Esophagus muscularis mucosa (tissue), 4 donors: ENCODE data around the gene OR9Q2. TPM values are rescaled to one million over a fixed set of nuclear protein-coding genes. Genes with fewer than 3 reads are reported as not detected.

Source experiments
- DNase-seq: peaks from one replicate; pipeline ENCODE4 v3.0.0-alpha.2; 2017; ENCODE audit errors: extremely low spot score
- H3K27ac ChIP-seq, 4 donors: fragments of 200-600 bp; sonication (generic); replicated peaks in 1 of 4; 1 replicate in 3 of 4; 2 replicates in 1 of 4; pipeline ENCODE4 v1.5.1; 2016 to 2019; ENCODE audit warnings: mild to moderate bottlenecking in 1 of 4
- H3K27me3 ChIP-seq, 4 donors: fragments of 200-600 bp; sonication (generic); one replicate each; pipeline versions ENCODE4 v1.5.1 to v1.6.0; 2016 to 2019
- H3K36me3 ChIP-seq, 4 donors: fragments of 200-600 bp; sonication (generic); one replicate each; pipeline ENCODE4 v1.5.1; 2016 to 2019
- H3K4me1 ChIP-seq, 4 donors: fragments of 200-600 bp; sonication (generic); one replicate each; pipeline ENCODE4 v1.5.1; 2016 to 2019
- H3K4me3 ChIP-seq, 4 donors: fragments of 200-600 bp; sonication (generic); 1 replicate in 2 of 4; 2 replicates in 2 of 4; pipeline ENCODE4 v1.5.1; 2016 to 2019; ENCODE audit warnings: mild to moderate bottlenecking in 4 of 4, moderate library complexity in 1 of 4
- H3K9me3 ChIP-seq, 4 donors: fragments of 200-600 bp; sonication (generic); 1 replicate in 3 of 4; 2 replicates in 1 of 4; pipeline ENCODE4 v1.5.1; 2016 to 2019
- EP300 ChIP-seq: sonication (generic); formaldehyde crosslinking; IDR thresholded peaks from one replicate; pipeline ENCODE4 v1.6.1; 2017; ENCODE audit warnings: antibody characterized with exemption
- POLR2A ChIP-seq: fragments of 450-650 bp; IDR thresholded peaks from one replicate; pipeline ENCODE4 v1.6.1; 2017; ENCODE audit warnings: antibody characterized with exemption, moderate library complexity, mild to moderate bottlenecking, low read depth
- POLR2AphosphoS5 ChIP-seq, 2 donors: sonication (generic); formaldehyde crosslinking; IDR thresholded peaks; one replicate each; pipeline ENCODE4 v1.6.1; 2017; ENCODE audit warnings: antibody characterized with exemption in 2 of 2
- whole genome bisulfite sequencing: methylation state at CpG from one replicate; pipeline ENCODE4 v1.1.5; 2018; 5-methylcytosine and 5-hydroxymethylcytosine counted together
- intact Hi-C: fragments of 100-400 bp; cut with DNase I; formaldehyde crosslinking; loops from one replicate; pipeline ENCODE4 v1.15.1; 2023
- total RNA-seq, 4 donors: library from RNA; depleted of rRNA; stranded (reverse); fragments of >200 nt; gene quantifications; one replicate each; pipeline versions ENCODE4 v1.1.0 to v1.2.1, GENCODE V29; 2016
- TF ChIP-seq, protein P1 (sequence below), 3 experiments: fragments of 200-600 bp in 2 of 3; fragments of 450-650 bp in 1 of 3; sonication (generic) in 2 of 3; IDR thresholded peaks; one replicate each; pipeline ENCODE4 v1.5.1; 2017 to 2019; ENCODE audit warnings: antibody characterized with exemption in 3 of 3, mild to moderate bottlenecking in 2 of 3, moderate library complexity in 1 of 3

Gene OR9Q2
- total RNA-seq, 4 donors from 2014 or later, result not detected

- H3K4me1 ChIP-seq, result no peaks in the 10 kb centered on the region
- no peaks in the 10 kb centered on the region for H3K9me3 ChIP-seq
- no peak overlapping the region for H3K4me3 ChIP-seq
- H3K27ac ChIP-seq, result no peak overlapping the region
- no peaks in the 10 kb centered on the region for H3K36me3 ChIP-seq
- no peaks in the 10 kb centered on the region for H3K27me3 ChIP-seq
- no peak for TF ChIP-seq EP300
- TF ChIP-seq, protein P1, sequence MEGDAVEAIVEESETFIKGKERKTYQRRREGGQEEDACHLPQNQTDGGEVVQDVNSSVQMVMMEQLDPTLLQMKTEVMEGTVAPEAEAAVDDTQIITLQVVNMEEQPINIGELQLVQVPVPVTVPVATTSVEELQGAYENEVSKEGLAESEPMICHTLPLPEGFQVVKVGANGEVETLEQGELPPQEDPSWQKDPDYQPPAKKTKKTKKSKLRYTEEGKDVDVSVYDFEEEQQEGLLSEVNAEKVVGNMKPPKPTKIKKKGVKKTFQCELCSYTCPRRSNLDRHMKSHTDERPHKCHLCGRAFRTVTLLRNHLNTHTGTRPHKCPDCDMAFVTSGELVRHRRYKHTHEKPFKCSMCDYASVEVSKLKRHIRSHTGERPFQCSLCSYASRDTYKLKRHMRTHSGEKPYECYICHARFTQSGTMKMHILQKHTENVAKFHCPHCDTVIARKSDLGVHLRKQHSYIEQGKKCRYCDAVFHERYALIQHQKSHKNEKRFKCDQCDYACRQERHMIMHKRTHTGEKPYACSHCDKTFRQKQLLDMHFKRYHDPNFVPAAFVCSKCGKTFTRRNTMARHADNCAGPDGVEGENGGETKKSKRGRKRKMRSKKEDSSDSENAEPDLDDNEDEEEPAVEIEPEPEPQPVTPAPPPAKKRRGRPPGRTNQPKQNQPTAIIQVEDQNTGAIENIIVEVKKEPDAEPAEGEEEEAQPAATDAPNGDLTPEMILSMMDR (IDR thresholded peaks at IDR 0.05), result no peak
- no peak for TF ChIP-seq POLR2AphosphoS5 (IDR thresholded peaks at IDR 0.05)
- no peak for TF ChIP-seq POLR2A
- intact Hi-C loops, result no loop called here
- no peak for DNase-seq
Observed at GRCh38 chr11:58216476-58216875, 27.6 kb downstream of the OR9Q2 start.

- H3K27ac ChIP-seq, result no peak overlapping the region
- TF ChIP-seq POLR2A (no peak), EP300 (no peak), POLR2AphosphoS5 (IDR thresholded peaks at IDR 0.05) (no peak)
- TF ChIP-seq, protein P1 (IDR thresholded peaks at IDR 0.05), result no peak
- no peaks in the 10 kb centered on the region for H3K27me3 ChIP-seq
- H3K4me1 ChIP-seq, result no peaks in the 10 kb centered on the region
- intact Hi-C loops, result no loop called here
- no peaks in the 10 kb centered on the region for H3K9me3 ChIP-seq
- H3K36me3 ChIP-seq, result no peaks in the 10 kb centered on the region
- no peak for DNase-seq
- H3K4me3 ChIP-seq, result no peak overlapping the region
- 80% methylated on average over 7 of the region's 7 CpGs for WGBS
Observed at GRCh38 chr11:58222721-58223120, 33.9 kb downstream of the OR9Q2 start.

DNA sequence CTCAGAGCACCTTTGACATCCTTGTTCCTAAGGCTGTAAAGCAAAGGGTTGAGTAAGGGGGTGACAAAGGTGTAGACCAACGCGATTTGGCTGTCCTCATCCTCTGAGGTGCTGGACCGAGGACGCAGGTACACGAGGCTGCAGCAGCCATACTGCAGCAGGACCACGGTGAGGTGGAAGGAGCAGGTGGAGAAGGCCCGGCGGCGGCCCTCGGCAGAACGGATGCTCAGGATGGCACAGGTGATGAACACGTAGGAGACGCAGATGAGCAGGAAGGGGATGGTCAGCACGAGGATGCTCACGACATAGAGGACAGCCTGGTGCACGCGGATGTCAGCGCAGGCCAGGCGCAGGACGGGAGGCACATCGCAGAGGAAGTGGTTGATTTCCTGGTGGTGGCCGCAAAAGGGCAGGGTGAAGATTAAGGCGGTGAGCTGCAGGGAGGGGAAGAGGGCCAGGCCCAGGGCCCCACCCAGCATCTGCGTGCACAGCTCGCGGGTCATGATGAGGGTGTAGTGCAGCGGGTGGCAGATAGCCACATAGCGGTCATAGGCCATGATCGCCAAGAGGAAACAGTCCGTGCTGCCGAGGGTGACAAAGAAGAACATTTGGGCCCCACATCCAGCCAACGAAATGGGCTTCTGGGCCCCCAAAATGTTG lies 39.2 kb downstream of the OR9Q2 start:
- DNase-seq, result no peak
- Histone ChIP-seq H3K4me3 (no peak overlapping the region), H3K27ac (no peak overlapping the region), H3K36me3 (no peaks in the 10 kb centered on the region), H3K27me3 (no peaks in the 10 kb centered on the region), H3K9me3 (peaks cover 0 to 3% (median 0%) of the 10 kb centered on the region in 4 donors), H3K4me1 (no peaks in the 10 kb centered on the region)
- no peak for TF ChIP-seq POLR2A
- no peak for TF ChIP-seq EP300
- TF ChIP-seq, protein P1 (IDR thresholded peaks at IDR 0.05), result no peak
- TF ChIP-seq POLR2AphosphoS5 (IDR thresholded peaks at IDR 0.05), result no peak
- intact Hi-C loops, result no loop called here
- 94% methylated on average over 32 of the region's 32 CpGs for WGBS

Other genes with a start within 250 kb of the OR9Q2 start
- not detected for gene OR9Q1, start 165.2 kb upstream of the OR9Q2 start, total RNA-seq
- gene OR6Q1, start 158.1 kb upstream of the OR9Q2 start, total RNA-seq, result not detected
- gene OR9I1, start 63.5 kb upstream of the OR9Q2 start, total RNA-seq, result not detected
- gene OR1S2, start 15.1 kb downstream of the OR9Q2 start, total RNA-seq, result not detected
- not detected for gene OR1S1, start 23.6 kb downstream of the OR9Q2 start, total RNA-seq
- not detected for gene OR10Q1, start 39.8 kb downstream of the OR9Q2 start, total RNA-seq
- gene OR10W1, start 79.2 kb downstream of the OR9Q2 start, total RNA-seq, result not detected
- gene OR5B17, start 170.0 kb downstream of the OR9Q2 start, total RNA-seq, result not detected
- gene OR5B3, start 217.8 kb downstream of the OR9Q2 start, total RNA-seq, result not detected
- not detected for gene OR5B2, start 239.1 kb downstream of the OR9Q2 start, total RNA-seq